Measurements from ENCODE around the gene PPP1R15A.
"Not testable (repeated sequence)": the region's sequence is repeated elsewhere in the genome, so short reads cannot be mapped to it uniquely, and the experiment has no call there.

Gene PPP1R15A

DNA sequence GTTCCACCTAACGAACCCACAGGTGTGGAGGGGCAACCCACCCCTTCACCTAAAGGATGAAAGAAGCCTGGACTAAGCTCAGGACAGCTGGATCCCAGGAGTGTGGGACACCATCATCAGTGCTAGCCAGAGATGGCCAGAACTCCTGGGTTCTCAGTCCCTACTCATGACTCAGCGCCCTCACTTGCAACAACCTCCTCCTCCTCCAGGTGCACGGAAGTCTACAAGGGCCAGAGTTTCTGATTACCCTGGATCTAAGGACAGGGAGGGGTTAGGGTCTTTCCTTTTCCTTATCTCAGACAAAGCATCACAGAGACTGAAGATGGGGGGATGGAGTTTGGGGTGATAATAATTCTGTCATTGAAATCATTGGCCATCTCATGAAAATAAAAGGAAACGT, 18.3 kb downstream of the PPP1R15A start:
- TF ChIP-seq, protein P1, sequence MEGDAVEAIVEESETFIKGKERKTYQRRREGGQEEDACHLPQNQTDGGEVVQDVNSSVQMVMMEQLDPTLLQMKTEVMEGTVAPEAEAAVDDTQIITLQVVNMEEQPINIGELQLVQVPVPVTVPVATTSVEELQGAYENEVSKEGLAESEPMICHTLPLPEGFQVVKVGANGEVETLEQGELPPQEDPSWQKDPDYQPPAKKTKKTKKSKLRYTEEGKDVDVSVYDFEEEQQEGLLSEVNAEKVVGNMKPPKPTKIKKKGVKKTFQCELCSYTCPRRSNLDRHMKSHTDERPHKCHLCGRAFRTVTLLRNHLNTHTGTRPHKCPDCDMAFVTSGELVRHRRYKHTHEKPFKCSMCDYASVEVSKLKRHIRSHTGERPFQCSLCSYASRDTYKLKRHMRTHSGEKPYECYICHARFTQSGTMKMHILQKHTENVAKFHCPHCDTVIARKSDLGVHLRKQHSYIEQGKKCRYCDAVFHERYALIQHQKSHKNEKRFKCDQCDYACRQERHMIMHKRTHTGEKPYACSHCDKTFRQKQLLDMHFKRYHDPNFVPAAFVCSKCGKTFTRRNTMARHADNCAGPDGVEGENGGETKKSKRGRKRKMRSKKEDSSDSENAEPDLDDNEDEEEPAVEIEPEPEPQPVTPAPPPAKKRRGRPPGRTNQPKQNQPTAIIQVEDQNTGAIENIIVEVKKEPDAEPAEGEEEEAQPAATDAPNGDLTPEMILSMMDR (IDR thresholded peaks at IDR 0.05) = no peak
- no peaks in the 10 kb centered on the region for H3K4me1 ChIP-seq (ENCODE audit: control insufficient read depth in 1 of 2, insufficient read depth in 1 of 2, low read depth in 1 of 2, low read length in 1 of 2)
- peaks cover 39% of the 10 kb centered on the region for H3K27me3 ChIP-seq
- H3K9me3 ChIP-seq = no peaks in the 10 kb centered on the region
- H3K27ac ChIP-seq = no peak overlapping the region
- no peak overlapping the region for H3K4me3 ChIP-seq (ENCODE audit: low read depth in 1 of 2, low read length in 1 of 2)
- H3K36me3 ChIP-seq = no peaks in the 10 kb centered on the region

DNA sequence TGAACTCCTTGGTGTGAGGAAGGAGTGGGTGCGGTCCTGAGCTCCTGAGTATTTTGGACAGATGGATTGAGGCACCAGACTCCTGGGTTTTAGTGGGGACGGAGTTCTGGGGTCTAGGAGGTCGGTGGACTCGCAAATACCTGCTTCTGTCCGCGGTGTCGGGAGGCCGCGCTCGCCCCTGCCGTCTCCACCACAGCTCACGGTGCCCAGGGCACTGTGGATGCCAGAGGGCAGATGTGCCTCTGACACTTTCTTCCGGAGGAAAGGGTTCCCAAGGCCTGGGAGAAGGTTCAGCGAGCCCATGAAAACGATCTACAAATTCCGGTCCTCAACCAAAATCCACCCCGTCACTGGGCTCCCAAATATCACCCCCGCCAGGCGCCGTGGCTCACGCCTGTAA, 23.0 kb downstream of the PPP1R15A start:
- H3K4me1 ChIP-seq (ENCODE audit: control insufficient read depth in 1 of 2, insufficient read depth in 1 of 2, low read depth in 1 of 2, low read length in 1 of 2) = peaks cover 5 to 9% of the 10 kb centered on the region in 2 experiments
- H3K9me3 ChIP-seq = no peaks in the 10 kb centered on the region

DNA sequence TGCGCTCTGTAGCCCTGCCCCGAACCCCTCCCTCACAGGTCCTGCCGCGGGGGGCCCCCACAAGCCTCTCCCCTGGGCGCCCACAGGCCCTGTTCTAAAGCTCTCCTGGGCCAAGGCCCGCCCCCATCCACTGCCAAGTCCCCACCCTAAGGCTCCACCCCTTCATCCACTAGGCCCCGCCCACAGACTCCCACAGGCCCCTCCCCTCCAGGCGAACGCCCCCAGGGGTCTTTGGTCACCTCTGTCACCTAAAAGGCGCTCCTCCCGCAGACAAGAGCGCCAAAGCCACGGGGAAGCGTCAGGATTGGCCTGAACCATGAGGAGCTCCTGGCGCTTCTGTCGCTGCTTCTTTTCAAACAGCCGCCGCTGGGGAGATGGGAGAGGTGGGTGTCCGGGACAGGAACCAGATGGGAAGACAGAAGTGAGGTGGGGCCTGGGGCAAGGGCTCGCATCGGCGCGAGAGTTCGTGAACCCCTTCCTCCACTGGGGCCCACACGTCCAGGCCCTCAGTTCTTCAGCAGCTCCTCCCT, 24.0 kb downstream of the PPP1R15A start:
- Histone ChIP-seq H3K36me3 (no peaks in the 10 kb centered on the region), H3K4me1 (ENCODE audit: control insufficient read depth in 1 of 2, insufficient read depth in 1 of 2, low read depth in 1 of 2, low read length in 1 of 2) (peaks cover 16 to 19% of the 10 kb centered on the region in 2 experiments), H3K9me3 (no peaks in the 10 kb centered on the region), H3K4me3 (ENCODE audit: low read depth in 1 of 2, low read length in 1 of 2) (no peak overlapping the region), H3K27me3 (peaks cover 60% of the 10 kb centered on the region), H3K27ac (no peak overlapping the region)
- TF ChIP-seq, protein P1 (IDR thresholded peaks at IDR 0.05) = no peak

More for the DNA sequence above, 23.0 kb downstream of the PPP1R15A start:
- no peaks in the 10 kb centered on the region for H3K36me3 ChIP-seq
- H3K4me3 ChIP-seq (ENCODE audit: low read depth in 1 of 2, low read length in 1 of 2) = no peak overlapping the region
- no peak overlapping the region for H3K27ac ChIP-seq
- TF ChIP-seq, protein P1 (IDR thresholded peaks at IDR 0.05) = no peak
- H3K27me3 ChIP-seq = peaks cover 60% of the 10 kb centered on the region

DNA sequence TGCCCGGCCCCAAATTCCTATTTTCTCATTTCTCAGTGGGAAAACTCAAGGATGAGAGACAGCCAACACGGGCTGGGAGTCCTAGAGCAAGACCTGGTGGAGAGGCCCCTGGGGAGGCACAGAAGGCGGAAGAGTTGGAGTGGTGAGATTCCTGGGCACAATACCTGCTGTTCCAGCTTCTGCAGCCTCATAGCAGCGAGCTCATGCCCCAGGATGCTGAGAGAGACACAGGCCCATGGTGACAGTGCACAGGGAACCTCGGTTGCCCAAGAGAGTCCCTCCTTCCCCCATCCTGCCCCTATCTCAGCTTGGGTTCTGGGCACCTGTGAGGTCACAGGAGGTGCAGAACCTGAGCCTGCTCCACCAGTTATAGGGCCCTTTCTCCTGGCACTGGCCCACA, 25.0 kb downstream of the PPP1R15A start:
- peaks cover 56% of the 10 kb centered on the region for H3K27me3 ChIP-seq
- TF ChIP-seq, protein P1 (IDR thresholded peaks at IDR 0.05) = no peak
- H3K27ac ChIP-seq = no peak overlapping the region
- no peak overlapping the region for H3K4me3 ChIP-seq (ENCODE audit: low read depth in 1 of 2, low read length in 1 of 2)
- H3K9me3 ChIP-seq = no peaks in the 10 kb centered on the region
- peaks cover 20 to 27% of the 10 kb centered on the region in 2 experiments for H3K4me1 ChIP-seq (ENCODE audit: control insufficient read depth in 1 of 2, insufficient read depth in 1 of 2, low read depth in 1 of 2, low read length in 1 of 2)
- no peaks in the 10 kb centered on the region for H3K36me3 ChIP-seq

DNA sequence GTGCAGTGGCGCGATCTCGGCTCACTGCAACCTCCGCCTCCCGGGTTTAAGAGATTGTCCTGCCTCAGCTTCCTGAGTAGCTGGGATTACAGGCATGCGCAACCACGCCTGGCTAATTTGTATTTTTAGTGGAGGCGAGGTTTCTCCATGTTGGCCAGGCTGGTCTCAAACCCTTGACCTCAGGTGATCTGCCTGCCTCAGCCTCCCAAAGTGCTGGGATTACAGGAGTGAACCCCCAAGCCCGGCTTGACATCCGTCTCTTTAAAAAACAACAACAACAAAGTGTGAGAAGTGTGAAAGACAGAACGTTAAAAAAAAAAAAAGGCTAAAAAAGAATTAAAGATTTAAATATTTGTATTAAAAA, 27.1 kb downstream of the PPP1R15A start:
- Histone ChIP-seq H3K27me3 (peaks cover 34% of the 10 kb centered on the region), H3K27ac (peak overlapping the region; percentile 80), H3K4me1 (ENCODE audit: control insufficient read depth in 1 of 2, insufficient read depth in 1 of 2, low read depth in 1 of 2, low read length in 1 of 2) (peaks cover 23 to 30% of the 10 kb centered on the region in 2 experiments), H3K4me3 (ENCODE audit: low read depth in 1 of 2, low read length in 1 of 2) (peak overlapping the region; percentile 89 to 91)
- H3K36me3 ChIP-seq, H3K9me3 ChIP-seq: not testable (repeated sequence)

DNA sequence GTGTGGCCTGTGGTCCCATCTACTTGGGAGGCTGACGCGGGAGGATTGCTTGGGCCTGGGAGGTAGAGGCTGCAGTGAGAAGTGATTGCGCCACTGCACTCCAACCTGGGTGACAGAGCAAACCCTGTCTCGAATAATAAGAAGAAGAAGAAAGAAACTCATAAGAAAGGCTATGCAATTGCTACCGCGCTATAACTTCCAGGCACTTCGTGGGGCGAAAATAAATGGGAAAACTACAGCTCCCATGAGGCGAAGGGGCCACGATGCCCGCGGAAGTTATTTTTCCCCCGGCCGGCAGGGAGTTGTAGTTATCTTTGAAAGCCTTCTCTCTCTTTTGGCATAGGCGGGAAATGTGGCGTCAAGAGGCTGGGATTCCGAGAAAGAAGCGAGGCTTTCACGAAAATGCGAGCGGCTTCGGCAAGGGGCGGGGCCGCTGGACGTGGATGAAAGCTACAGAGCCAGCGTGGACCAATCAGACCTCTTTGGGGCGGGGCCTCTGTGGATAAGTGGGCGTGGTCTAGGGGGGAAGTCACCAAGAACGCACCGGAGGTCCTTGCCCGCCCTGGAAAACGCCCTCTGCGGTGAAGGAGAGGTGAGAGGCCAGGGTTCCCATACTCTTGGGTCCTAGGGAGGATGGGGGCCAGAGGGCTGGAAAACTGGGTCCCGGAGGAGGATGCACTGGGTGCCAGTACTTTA, 27.7 kb downstream of the PPP1R15A start, which contains the start of gene NUCB1:
Gene NUCB1 (plus strand): TSS at position 532 of the 696 bp plus-strand sequence. CDS start 485 bp downstream, outside the sequence.
- TF ChIP-seq, protein P1 (IDR thresholded peaks at IDR 0.05) = no peak
- Histone ChIP-seq H3K9me3 (no peaks in the 10 kb centered on the region), H3K4me3 (ENCODE audit: low read depth in 1 of 2, low read length in 1 of 2) (peak within 1 kb of the TSS; percentile 89 to 91), H3K27ac (peak within 1 kb of the TSS; percentile 80), H3K27me3 (peaks cover 28% of the 10 kb centered on the region), H3K36me3 (peaks cover 11% of the 10 kb centered on the region), H3K4me1 (ENCODE audit: control insufficient read depth in 1 of 2, insufficient read depth in 1 of 2, low read depth in 1 of 2, low read length in 1 of 2) (peaks cover 23 to 30% of the 10 kb centered on the region in 2 experiments)

Data from neutrophil (primary cell).